Hematopoietic multipotent progenitor cell treated with erythropoietin and hydrocortisone succinate and interleukin-3 and kit ligand, for 17 days (in vitro differentiated cells): ENCODE results near the gene PTPA.
"Not testable (repeated sequence)": the region's sequence is repeated elsewhere in the genome, so short reads cannot be mapped to it uniquely, and the experiment has no call there.

ENCODE experiments used
- DNase-seq: peaks from one replicate; pipeline ENCODE4 v3.0.0-alpha.2; 2015; ENCODE audit warnings: low spot score

PTPA gene

DNA sequence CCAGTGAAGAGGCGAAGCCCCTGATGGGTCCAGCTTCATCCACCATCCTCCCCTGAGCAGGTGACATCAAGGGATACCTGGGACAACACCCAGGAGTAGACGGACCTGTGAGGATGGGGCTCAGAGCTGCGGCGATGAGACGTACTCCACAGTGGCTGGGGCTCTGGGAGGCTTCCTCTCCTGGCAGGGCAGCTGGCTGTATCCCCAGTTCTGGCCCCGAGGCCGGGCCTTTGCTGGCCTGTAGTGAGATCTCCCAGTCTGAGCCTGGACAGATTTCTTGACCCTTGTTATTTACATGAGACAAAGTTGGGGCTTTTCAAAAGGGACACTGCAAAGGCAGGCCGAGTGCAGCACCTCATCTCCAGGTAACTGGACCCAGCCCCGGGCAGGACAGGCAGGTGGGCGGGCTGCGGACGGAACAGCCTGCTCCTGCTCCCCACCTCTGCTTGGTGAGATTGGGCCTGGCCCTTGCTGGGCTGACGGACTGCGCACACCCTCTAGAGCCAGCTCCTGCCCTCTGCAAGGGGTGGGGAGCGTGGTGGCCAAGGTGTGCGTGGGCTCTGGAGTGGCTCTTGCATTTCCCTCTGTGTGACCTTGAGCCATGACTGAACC, 43.8 kb downstream of the PTPA start:
- no peak for DNase-seq

- DNase-seq: no peak
Measured at GRCh38 chr9:129156163-129156562, 44.9 kb downstream of the PTPA start.

DNA sequence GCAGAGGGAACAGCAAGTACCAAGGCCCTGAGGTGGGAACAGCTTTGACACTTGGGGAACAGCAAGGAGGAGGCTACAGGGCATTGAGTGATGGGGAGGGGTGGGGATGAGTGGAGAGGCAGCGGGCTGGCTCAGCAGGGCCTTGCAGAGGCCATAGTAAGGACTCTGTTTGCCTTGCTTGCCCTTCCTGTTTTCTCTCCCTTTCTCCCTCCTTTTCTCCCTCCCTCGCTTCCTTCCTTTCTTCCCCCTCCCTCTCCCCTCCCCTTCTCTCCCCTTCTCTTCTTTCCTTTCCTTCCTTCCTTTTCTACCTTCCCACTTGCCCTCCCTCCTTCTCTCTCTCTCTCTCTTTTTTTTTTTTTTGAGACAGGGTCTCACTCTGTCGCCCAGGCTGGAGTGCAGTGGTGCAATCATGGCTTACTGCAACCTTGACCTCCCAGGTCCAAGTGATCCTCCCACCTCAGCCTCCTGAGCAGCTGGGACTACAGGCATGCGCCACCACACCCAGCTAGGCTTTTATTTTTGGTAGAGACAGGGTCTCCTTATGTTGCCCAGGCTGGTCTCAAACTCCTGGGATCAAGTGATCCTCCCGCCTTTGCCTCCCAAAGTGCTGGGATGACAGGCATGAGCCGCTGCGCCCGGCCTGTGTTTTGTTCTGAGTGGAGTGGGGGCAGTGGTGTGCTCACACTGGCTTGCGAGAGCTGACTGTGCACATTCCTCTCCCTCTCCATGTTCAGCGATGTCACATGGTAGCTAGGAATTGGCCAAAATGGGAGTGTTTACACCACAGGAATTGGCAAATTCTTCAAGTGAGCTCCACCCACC, 49.7 kb downstream of the PTPA start:
- DNase-seq: no peak

DNA sequence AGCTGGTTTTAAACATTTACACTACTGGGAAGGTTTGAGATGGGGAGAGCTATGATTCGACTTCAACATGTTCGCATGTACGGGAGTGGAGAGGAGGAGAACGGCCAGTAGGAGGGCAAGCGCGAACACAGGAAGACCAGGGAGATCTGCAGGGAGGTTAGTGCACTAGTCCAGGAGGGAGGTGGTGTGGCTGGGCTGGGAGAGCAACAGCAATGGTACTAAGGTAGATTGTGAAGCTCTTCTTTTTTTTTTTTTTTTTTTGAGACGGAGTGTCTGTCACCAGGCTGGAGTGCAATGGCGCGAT, 50.3 kb downstream of the PTPA start:
- no peak for DNase-seq

- no peak for DNase-seq
Measured at GRCh38 chr9:129162497-129163197, 51.4 kb downstream of the PTPA start.

GRCh38 chr9:129163198-129163670, 52.0 kb downstream of the PTPA start:
- not testable (repeated sequence) for DNase-seq

GRCh38 chr9:129163753-129164152, 52.5 kb downstream of the PTPA start:
- DNase-seq: no peak

- DNase-seq: no peak
Measured at GRCh38 chr9:129164246-129164930, 53.2 kb downstream of the PTPA start.

- no peak for DNase-seq
Measured at GRCh38 chr9:129165198-129165597, 54.0 kb downstream of the PTPA start.

DNA sequence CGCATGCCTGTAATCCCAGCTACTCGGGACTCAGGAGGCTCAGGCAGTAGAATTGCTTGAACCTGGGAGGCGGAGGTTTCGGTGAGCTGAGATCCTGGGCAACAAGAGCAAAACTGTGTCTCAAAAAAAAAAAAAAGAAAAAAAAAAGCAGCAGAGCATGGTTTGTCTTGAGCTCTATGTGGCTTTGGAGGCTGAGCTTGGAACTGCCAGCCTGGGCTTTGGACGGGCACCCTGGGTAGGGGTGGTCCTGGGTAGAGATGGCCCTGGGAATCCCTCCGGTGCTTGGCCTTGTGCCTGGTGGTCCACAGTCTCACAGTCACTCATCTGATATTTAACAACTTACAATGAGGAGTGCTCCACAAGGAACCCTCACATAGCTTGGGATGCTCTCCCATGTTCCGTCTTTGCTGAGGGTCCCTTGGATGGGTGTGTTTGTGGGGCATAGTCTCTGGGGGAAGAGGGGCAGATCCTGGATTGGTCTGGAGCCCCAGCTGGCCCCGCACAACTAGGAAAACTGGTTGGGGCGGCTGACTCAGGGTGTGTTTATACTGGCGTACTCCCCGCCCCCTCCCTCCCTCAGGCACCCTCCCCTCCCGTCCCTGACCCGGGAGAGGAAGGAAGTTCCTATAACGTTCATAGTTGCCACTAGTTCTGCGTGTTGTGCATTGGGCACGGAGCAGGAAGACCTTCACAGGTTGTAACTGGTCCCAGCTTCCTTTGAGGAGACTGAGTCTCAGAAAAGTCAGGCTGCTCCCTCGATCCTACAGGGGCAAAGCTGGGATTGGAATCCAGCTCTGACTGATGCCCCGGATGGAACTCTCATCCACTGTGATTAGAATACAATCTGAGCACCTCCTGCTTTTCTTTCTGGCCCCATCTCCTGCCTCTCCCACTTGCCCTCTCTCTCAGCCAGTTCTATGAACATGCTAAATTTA, 55.7 kb downstream of the PTPA start:
- no peak for DNase-seq

GRCh38 chr9:129170229-129170628, 59.0 kb downstream of the PTPA start:
- DNase-seq: no peak

DNA sequence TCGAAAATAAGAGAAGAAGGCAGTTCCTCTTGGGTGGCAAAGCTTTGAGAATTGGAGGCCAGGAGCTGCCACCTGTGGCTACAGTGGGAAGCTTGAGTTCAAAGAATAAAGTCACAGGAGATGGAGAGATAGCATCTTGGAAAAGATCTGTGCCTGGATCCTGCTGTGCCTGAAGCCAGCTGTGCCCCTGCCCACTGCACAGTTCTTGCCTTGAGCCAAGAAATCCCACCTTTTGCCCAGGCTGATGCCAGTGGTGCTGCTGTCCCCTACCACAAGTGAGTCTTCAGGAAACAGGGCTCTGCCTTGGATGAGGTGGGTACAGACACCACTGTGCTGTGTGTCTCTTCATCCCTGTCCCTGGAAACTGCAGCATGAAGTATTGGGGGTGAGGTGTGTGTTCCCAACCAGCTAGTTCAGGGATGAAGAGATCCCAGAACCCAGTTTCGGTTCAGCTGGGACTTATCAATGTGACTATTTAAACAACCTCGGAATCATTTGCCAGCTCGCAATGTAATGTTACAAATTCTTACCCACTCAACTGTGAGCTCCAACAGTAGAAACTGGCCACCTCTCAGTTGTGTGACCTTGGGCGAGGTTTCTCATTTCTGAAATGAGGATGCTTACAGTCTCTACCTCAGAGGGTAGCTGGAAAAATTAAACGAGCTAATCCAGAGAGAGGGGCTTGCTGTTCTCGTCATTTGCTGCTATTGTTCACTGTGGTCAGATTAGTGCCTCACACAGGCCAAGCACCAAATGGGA, 61.0 kb downstream of the PTPA start:
- DNase-seq: no peak

- DNase-seq: no peak
Measured at GRCh38 chr9:129172816-129173215, 61.6 kb downstream of the PTPA start.

GRCh38 chr9:129173296-129174101, 62.3 kb downstream of the PTPA start:
- DNase-seq: no peak

- peak; percentile 53 for DNase-seq
Measured at GRCh38 chr9:129174102-129174723, 63.0 kb downstream of the PTPA start.

DNA sequence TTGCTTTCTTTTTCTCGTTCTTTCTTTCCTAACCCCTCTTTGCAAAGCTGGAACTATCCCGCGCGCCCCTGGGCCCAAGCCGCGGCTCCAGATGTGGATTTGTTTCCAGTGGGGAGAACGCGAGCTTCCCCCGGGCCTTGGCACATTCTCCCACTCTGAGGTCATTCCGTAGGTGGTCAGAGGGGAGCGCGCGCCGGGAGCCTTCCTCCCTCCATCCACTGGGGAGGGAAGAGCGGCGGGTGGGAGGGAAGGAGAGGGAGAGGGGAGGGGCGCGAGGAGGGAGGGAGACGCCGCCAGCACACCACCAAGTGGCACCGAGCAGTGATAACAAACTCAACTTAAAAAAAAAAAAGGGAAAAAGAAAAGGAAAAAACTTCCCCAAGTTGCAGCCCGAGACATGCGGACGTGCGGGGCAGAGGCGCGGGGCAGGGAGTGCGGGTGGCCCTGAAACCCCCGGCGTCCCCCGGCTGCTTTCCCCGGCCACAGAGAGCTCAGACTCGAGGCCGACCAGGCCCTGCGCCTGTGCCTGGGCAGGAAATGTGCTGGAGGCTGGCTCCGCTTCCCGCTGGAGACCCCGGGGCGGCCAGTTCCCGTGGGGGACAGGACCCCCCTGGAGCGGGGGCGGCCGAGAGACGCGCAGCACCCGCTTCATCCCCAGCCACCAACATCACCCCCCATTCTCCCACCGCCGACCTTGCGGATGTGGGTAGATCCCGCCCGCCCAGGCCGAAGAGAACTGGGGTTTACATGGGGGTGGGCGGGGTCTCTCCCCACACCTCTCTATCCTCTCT, 63.7 kb downstream of the PTPA start:
- DNase-seq: no peak

GRCh38 chr9:129175515-129175824, 64.3 kb downstream of the PTPA start:
- DNase-seq: no peak

- no peak for DNase-seq
Measured at GRCh38 chr9:129175825-129176633, 64.8 kb downstream of the PTPA start.
